Measurements from ENCODE around the gene GATA5. TPM values are rescaled to one million over a fixed set of nuclear protein-coding genes. Genes with fewer than 3 reads are reported as not detected.

The GATA5 gene
- polyA plus RNA-seq, 2 donors, result 0.01 to 0.04 TPM

DNA sequence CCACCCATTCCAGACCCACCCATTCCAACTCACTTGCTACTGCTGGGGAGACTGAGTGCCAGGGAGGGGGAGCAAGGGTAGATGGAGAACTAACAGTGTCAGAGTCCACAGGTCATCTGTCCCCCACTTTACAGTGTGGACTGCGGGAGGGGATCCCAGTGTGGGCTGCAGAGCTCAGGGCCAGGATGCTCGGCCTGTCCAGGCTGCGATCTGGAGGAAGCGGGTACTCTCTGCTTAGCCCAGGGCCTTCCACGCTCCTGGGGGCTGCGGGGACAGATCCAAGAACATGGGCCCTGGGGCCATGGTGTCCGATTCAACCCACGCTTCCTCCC, 14.1 kb upstream of the GATA5 start:
- WGBS, 2 donors, result 78 to 84% methylated on average over 8 of the region's 8 CpGs
- peaks cover 5 to 13% of the 10 kb centered on the region in 2 donors for H3K4me1 ChIP-seq (ENCODE audit: control insufficient read depth in 2 of 2, insufficient read depth in 2 of 2, low read length in 1 of 2)

DNA sequence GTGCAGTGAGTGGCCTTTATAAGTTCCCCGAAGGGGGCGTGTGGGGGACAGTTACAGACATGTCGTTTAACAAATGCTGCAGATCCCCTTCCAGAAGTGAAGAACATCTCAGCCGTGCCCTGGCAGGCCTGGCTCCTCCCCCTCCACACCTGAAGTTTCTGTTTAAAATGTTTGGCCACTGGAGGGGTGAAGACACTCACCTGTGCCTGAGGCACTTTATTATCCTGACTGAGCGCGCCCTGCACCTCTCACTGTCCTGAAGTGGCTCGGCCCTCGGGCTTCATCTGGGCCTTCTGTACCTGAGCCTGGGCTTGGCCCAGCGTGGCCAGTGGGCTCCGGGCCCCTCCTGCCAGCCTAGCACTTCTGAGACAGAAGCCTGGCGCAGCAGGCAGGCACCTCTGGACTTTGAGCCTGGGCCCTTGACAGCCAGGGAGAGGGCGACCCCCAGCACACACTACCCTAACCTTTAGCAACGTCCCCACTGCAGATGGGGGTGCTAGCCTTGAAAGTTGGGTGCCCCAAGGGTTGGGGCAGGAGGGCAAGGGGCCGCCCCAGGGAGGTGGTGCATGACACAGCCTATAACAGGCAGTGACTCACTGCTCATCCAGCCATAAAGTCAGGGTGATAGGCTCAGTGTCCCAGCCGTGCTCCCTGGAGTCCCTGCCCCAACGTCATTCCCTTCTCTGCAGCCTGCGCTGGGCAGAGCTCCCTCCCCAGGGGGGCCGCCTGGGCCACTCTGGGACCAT, 13.6 kb upstream of the GATA5 start:
- no peak overlapping the region for H3K4me3 ChIP-seq (ENCODE audit: low read depth in 1 of 2, low read length in 2 of 2)
- H3K4me1 ChIP-seq (ENCODE audit: control insufficient read depth in 2 of 2, insufficient read depth in 2 of 2, low read length in 1 of 2), result peaks cover 5 to 13% of the 10 kb centered on the region in 2 donors
- H3K36me3 ChIP-seq (ENCODE audit: control insufficient read depth in 2 of 2, insufficient read depth in 2 of 2, low read length in 1 of 2), result no peaks in the 10 kb centered on the region
- no peaks in the 10 kb centered on the region for H3K27me3 ChIP-seq (ENCODE audit: control insufficient read depth in 1 of 2, insufficient read depth in 2 of 2, low read length in 2 of 2)
- peak overlapping the region in 1 of 2 donors; percentile 22 for H3K27ac ChIP-seq (ENCODE audit: low read depth in 2 of 2, low read length in 1 of 2)
- 43 to 46% methylated on average over 18 of the region's 18 CpGs for WGBS, 2 donors
- no peaks in the 10 kb centered on the region for H3K9me3 ChIP-seq (ENCODE audit: control insufficient read depth in 2 of 2, insufficient read depth in 1 of 2, low read depth in 1 of 2, low read length in 1 of 2)

More for the DNA sequence above, 14.1 kb upstream of the GATA5 start:
- Histone ChIP-seq H3K27ac (ENCODE audit: low read depth in 2 of 2, low read length in 1 of 2) (no peak overlapping the region), H3K4me3 (ENCODE audit: low read depth in 1 of 2, low read length in 2 of 2) (no peak overlapping the region), H3K36me3 (ENCODE audit: control insufficient read depth in 2 of 2, insufficient read depth in 2 of 2, low read length in 1 of 2) (no peaks in the 10 kb centered on the region), H3K9me3 (ENCODE audit: control insufficient read depth in 2 of 2, insufficient read depth in 1 of 2, low read depth in 1 of 2, low read length in 1 of 2) (no peaks in the 10 kb centered on the region), H3K27me3 (ENCODE audit: control insufficient read depth in 1 of 2, insufficient read depth in 2 of 2, low read length in 2 of 2) (no peaks in the 10 kb centered on the region)

DNA sequence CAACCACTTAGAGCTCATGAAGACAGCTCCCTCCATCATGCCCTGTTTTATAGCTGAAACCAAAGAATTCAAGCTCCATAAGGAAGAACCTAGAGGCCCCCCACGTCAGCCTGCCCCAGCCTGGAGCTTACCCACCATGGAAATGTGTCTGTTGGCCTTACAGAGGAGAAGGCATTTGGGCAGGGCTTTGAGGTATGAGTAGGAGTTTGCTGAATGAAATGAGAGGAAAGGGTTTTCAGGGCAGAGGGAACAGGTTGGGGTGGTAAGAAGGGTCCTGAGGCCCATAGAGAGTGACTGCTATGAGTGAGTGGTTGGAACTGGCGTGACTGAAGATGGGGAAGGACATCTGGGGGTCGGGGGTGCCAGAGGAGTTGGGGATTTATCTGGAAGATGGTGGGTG, 12.7 kb upstream of the GATA5 start:
- H3K4me1 ChIP-seq (ENCODE audit: control insufficient read depth in 2 of 2, insufficient read depth in 2 of 2, low read length in 1 of 2), result peaks cover 5 to 13% of the 10 kb centered on the region in 2 donors
- WGBS, 2 donors, result 78 to 89% methylated on average over 3 of the region's 3 CpGs
- H3K27ac ChIP-seq (ENCODE audit: low read depth in 2 of 2, low read length in 1 of 2), result no peak overlapping the region
- H3K9me3 ChIP-seq (ENCODE audit: control insufficient read depth in 2 of 2, insufficient read depth in 1 of 2, low read depth in 1 of 2, low read length in 1 of 2), result no peaks in the 10 kb centered on the region
- peaks cover under 1 to 1% of the 10 kb centered on the region in 2 donors for H3K27me3 ChIP-seq (ENCODE audit: control insufficient read depth in 1 of 2, insufficient read depth in 2 of 2, low read length in 2 of 2)
- H3K4me3 ChIP-seq (ENCODE audit: low read depth in 1 of 2, low read length in 2 of 2), result no peak overlapping the region
- H3K36me3 ChIP-seq (ENCODE audit: control insufficient read depth in 2 of 2, insufficient read depth in 2 of 2, low read length in 1 of 2), result no peaks in the 10 kb centered on the region

GRCh38 chr20:62487561-62488354, 12.0 kb upstream of the GATA5 start:
- H3K36me3 ChIP-seq (ENCODE audit: control insufficient read depth in 2 of 2, insufficient read depth in 2 of 2, low read length in 1 of 2), result no peaks in the 10 kb centered on the region
- H3K4me3 ChIP-seq (ENCODE audit: low read depth in 1 of 2, low read length in 2 of 2), result no peak overlapping the region
- H3K27me3 ChIP-seq (ENCODE audit: control insufficient read depth in 1 of 2, insufficient read depth in 2 of 2, low read length in 2 of 2), result peaks cover 3 to 4% of the 10 kb centered on the region in 2 donors
- H3K4me1 ChIP-seq (ENCODE audit: control insufficient read depth in 2 of 2, insufficient read depth in 2 of 2, low read length in 1 of 2), result peaks cover 5 to 13% of the 10 kb centered on the region in 2 donors
- H3K9me3 ChIP-seq (ENCODE audit: control insufficient read depth in 2 of 2, insufficient read depth in 1 of 2, low read depth in 1 of 2, low read length in 1 of 2), result no peaks in the 10 kb centered on the region
- H3K27ac ChIP-seq (ENCODE audit: low read depth in 2 of 2, low read length in 1 of 2), result no peak overlapping the region
- 37 to 62% methylated on average over 14 of the region's 14 CpGs for WGBS, 2 donors

DNA sequence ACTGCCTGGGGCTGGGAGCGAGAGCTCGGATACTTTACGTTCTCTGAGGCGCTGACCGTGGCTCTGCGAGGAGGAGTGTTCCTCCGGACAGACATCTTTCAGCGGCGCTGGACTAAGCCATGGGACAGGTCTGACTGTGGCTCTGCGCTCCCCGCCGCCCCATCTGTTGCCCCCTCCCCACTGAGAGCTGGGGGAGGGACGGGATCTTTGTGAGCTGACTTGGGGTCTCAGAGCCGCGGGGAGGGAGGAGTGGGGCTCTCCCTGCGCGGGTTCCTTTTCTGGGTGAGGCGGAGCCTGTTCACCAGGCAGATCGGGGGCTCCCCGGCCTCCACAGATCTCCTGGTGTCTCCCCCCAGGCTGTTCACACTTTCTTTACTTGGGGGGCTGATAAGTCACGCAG, 11.3 kb upstream of the GATA5 start:
- peaks cover 5 to 16% of the 10 kb centered on the region in 2 donors for H3K4me1 ChIP-seq (ENCODE audit: control insufficient read depth in 2 of 2, insufficient read depth in 2 of 2, low read length in 1 of 2)
- H3K9me3 ChIP-seq (ENCODE audit: control insufficient read depth in 2 of 2, insufficient read depth in 1 of 2, low read depth in 1 of 2, low read length in 1 of 2), result no peaks in the 10 kb centered on the region

DNA sequence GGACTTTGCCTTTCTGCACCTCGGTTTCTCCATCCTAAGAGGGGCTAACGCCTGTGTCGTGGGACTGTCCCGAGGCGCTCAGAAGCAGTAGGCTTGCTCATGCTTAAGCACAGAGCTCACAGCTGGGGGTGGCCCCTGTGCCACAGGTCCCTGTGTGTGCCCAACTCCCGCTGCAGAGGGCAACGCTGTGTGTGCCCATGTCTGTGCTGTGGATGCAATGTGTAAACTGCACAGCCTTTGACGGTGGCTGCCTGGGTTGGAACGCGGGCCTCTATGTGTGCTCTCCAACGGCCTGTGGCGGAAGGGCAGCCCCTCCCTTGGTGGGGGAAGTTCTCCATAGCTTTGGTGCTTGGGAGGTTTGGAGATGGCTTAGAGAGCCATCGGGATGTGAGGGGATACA, 10.7 kb upstream of the GATA5 start:
- WGBS, 2 donors, result 71% methylated on average over 13 of the region's 13 CpGs
- Histone ChIP-seq H3K27ac (ENCODE audit: low read depth in 2 of 2, low read length in 1 of 2) (no peak overlapping the region), H3K4me1 (ENCODE audit: control insufficient read depth in 2 of 2, insufficient read depth in 2 of 2, low read length in 1 of 2) (peaks cover 7 to 23% of the 10 kb centered on the region in 2 donors), H3K27me3 (ENCODE audit: control insufficient read depth in 1 of 2, insufficient read depth in 2 of 2, low read length in 2 of 2) (peaks cover 3 to 4% of the 10 kb centered on the region in 2 donors), H3K4me3 (ENCODE audit: low read depth in 1 of 2, low read length in 2 of 2) (no peak overlapping the region), H3K9me3 (ENCODE audit: control insufficient read depth in 2 of 2, insufficient read depth in 1 of 2, low read depth in 1 of 2, low read length in 1 of 2) (no peaks in the 10 kb centered on the region), H3K36me3 (ENCODE audit: control insufficient read depth in 2 of 2, insufficient read depth in 2 of 2, low read length in 1 of 2) (no peaks in the 10 kb centered on the region)

More for the DNA sequence above, 11.3 kb upstream of the GATA5 start:
- Histone ChIP-seq H3K36me3 (ENCODE audit: control insufficient read depth in 2 of 2, insufficient read depth in 2 of 2, low read length in 1 of 2) (no peaks in the 10 kb centered on the region), H3K27ac (ENCODE audit: low read depth in 2 of 2, low read length in 1 of 2) (no peak overlapping the region), H3K27me3 (ENCODE audit: control insufficient read depth in 1 of 2, insufficient read depth in 2 of 2, low read length in 2 of 2) (peaks cover 3 to 4% of the 10 kb centered on the region in 2 donors), H3K4me3 (ENCODE audit: low read depth in 1 of 2, low read length in 2 of 2) (no peak overlapping the region)
- WGBS, 2 donors, result 67 to 75% methylated on average over 21 of the region's 21 CpGs

DNA sequence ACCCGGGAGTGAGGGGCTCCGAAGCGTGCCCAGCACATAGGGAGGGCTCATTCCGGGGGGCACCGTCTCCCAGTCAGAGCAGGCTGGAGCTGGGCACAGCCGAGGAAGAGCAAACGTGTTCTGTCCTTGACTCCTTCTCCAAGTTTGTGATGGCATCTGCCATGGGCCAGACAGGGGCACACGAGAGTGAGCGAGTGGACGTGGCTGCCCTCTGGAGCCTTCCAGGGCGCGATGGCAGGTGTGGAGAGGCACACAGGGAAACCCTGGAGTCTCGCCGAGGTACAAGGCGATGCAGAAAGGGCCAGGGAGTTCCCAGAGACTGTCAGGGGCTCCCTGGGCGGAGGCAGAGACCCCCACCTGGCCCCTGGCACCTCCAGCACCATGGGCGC, 9.9 kb upstream of the GATA5 start:
- Histone ChIP-seq H3K4me1 (ENCODE audit: control insufficient read depth in 2 of 2, insufficient read depth in 2 of 2, low read length in 1 of 2) (peaks cover 8 to 21% of the 10 kb centered on the region in 2 donors), H3K9me3 (ENCODE audit: control insufficient read depth in 2 of 2, insufficient read depth in 1 of 2, low read depth in 1 of 2, low read length in 1 of 2) (no peaks in the 10 kb centered on the region), H3K27ac (ENCODE audit: low read depth in 2 of 2, low read length in 1 of 2) (no peak overlapping the region), H3K4me3 (ENCODE audit: low read depth in 1 of 2, low read length in 2 of 2) (no peak overlapping the region), H3K36me3 (ENCODE audit: control insufficient read depth in 2 of 2, insufficient read depth in 2 of 2, low read length in 1 of 2) (no peaks in the 10 kb centered on the region), H3K27me3 (ENCODE audit: control insufficient read depth in 1 of 2, insufficient read depth in 2 of 2, low read length in 2 of 2) (peaks cover 4 to 5% of the 10 kb centered on the region in 2 donors)
- WGBS, 2 donors, result 54 to 66% methylated on average over 17 of the region's 17 CpGs

GRCh38 chr20:62485062-62485700, 9.4 kb upstream of the GATA5 start:
- no peaks in the 10 kb centered on the region for H3K9me3 ChIP-seq (ENCODE audit: control insufficient read depth in 2 of 2, insufficient read depth in 1 of 2, low read depth in 1 of 2, low read length in 1 of 2)
- H3K4me1 ChIP-seq (ENCODE audit: control insufficient read depth in 2 of 2, insufficient read depth in 2 of 2, low read length in 1 of 2), result peaks cover 8 to 17% of the 10 kb centered on the region in 2 donors
- H3K36me3 ChIP-seq (ENCODE audit: control insufficient read depth in 2 of 2, insufficient read depth in 2 of 2, low read length in 1 of 2), result no peaks in the 10 kb centered on the region
- 12 to 14% methylated on average over 20 to 21 of the region's 21 CpGs for WGBS, 2 donors
- no peak overlapping the region for H3K4me3 ChIP-seq (ENCODE audit: low read depth in 1 of 2, low read length in 2 of 2)
- H3K27ac ChIP-seq (ENCODE audit: low read depth in 2 of 2, low read length in 1 of 2), result no peak overlapping the region
- H3K27me3 ChIP-seq (ENCODE audit: control insufficient read depth in 1 of 2, insufficient read depth in 2 of 2, low read length in 2 of 2), result peaks cover 4 to 5% of the 10 kb centered on the region in 2 donors

GRCh38 chr20:62484478-62484877, 8.7 kb upstream of the GATA5 start:
- Histone ChIP-seq H3K4me1 (ENCODE audit: control insufficient read depth in 2 of 2, insufficient read depth in 2 of 2, low read length in 1 of 2) (peaks cover 8 to 12% of the 10 kb centered on the region in 2 donors), H3K9me3 (ENCODE audit: control insufficient read depth in 2 of 2, insufficient read depth in 1 of 2, low read depth in 1 of 2, low read length in 1 of 2) (no peaks in the 10 kb centered on the region), H3K27ac (ENCODE audit: low read depth in 2 of 2, low read length in 1 of 2) (no peak overlapping the region), H3K27me3 (ENCODE audit: control insufficient read depth in 1 of 2, insufficient read depth in 2 of 2, low read length in 2 of 2) (peaks cover 4 to 5% of the 10 kb centered on the region in 2 donors), H3K4me3 (ENCODE audit: low read depth in 1 of 2, low read length in 2 of 2) (no peak overlapping the region), H3K36me3 (ENCODE audit: control insufficient read depth in 2 of 2, insufficient read depth in 2 of 2, low read length in 1 of 2) (no peaks in the 10 kb centered on the region)
- WGBS, 2 donors, result 82% methylated on average over 9 of the region's 9 CpGs

Data from esophagus (tissue), 2 donors.